ENCODE measurements around the gene LDHA.
"Not testable (repeated sequence)": the region's sequence is repeated elsewhere in the genome, so short reads cannot be mapped to it uniquely, and the experiment has no call there.

LDHA gene

DNA sequence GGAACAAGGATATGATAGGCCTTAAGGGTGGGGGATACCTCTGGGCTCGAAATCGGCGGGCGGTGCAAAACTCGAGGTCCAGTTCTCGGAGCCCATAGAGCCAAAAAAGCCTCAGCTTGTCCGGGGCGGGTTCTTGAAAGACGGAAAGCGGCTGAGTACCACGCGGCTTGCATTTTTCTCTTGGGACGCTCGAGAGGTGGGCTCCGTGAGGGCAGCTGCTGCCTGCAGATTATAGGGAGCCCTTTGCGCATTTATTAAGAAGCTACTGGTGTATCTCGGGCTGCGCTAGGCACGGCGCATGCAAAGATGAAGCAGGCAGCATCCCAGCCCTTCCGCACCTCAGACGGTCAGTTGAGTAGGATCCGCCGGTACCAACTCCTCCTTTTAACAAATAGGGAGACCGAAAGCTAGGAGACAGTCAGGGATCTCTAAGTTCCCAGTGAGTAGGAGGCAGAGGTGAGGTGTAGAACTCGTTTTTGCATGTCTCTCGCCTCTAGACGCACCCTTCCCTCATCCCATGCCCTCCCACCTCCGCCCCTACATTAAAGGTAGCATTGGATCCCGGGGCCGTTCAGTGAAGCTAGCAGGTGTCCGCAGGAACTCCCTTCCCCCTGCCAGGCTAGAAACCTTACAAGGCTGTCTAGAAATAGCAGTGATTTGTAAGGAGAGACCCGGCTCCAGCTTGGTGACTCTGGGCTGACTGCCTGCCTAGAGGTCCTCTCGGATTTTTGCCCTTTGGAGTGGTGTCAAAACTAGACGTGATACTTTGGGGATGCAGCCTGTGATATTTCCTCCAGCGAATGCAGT, 768 bp downstream of the LDHA start:
- peak; percentile 60 for DNase-seq

DNA sequence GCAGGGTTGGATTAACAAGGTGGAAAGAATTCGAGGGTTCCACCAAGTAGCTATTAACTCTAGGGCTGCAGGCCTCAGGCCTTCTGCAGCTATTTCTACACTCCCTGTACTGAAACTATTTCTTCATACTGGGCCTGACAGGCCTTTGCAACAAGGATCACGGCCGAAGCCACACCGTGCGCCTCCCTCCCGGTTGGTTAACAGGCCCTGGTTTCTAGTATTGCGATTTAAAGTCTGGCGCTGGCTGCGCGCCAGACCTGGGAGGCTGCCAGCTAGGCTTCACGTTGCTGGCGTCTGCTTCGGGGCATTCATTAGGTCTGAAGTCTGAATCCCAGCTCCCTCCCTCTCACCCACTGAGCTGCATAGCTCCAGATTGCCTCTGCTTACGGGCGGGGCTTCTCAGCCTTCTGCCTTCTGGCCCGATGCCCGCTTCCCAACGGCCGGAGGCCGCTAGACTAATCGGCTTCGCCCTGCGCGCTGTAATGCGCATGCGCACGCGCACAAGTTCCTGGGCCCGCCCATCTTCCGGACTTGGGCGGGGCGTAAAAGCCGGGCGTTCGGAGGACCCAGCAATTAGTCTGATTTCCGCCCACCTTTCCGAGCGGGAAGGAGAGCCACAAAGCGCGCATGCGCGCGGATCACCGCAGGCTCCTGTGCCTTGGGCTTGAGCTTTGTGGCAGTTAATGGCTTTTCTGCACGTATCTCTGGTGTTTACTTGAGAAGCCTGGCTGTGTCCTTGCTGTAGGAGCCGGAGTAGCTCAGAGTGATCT, 1.6 kb downstream of the LDHA start:
- DNase-seq = peak; percentile 99

DNA sequence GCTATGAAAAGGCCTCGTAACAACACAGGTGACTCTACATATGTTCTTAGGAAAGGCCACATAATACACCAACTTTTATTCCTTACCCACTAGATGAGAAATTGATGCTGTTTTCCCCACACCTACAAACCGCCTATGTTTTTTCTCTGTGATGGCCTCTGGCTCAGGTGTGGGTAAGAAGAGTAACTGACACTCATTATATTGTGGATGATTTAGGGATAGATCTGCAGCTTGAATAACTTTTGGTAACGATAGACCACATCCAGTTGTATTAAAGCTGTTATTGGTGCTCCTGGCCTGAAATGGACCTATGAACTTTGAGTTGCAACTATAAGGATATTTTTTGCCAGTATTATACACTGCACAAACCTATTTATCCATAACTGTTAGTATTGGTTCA, 3.6 kb downstream of the LDHA start:
- no peak for DNase-seq

GRCh38 chr11:18401077-18401476, 6.7 kb downstream of the LDHA start:
- DNase-seq = not testable (repeated sequence)

DNA sequence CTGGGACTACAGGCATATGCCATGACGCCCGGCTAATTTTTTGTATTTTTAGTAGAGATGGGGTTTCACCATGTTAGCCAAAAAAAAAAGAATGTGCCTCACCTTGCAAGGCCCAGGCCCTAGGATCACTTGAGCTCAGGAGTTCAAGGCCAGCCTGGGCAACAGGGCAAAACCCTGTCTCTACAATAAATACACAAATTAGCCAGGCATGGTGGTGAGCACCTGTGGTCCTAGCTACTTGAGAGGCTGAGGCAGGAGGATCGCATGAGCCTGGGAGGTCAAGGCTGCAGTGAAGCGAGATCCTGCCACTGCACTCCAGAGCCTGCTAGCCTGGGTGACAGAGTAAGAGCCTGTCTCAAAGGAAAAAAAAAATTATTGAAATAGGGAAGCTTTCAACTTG, 9.7 kb downstream of the LDHA start:
- no peak for DNase-seq

- not testable (repeated sequence) for DNase-seq
Measured at GRCh38 chr11:18407400-18407799, 13.0 kb downstream of the LDHA start.

GRCh38 chr11:18408558-18409291, 14.4 kb downstream of the LDHA start:
- peak; percentile 37 for DNase-seq

DNA sequence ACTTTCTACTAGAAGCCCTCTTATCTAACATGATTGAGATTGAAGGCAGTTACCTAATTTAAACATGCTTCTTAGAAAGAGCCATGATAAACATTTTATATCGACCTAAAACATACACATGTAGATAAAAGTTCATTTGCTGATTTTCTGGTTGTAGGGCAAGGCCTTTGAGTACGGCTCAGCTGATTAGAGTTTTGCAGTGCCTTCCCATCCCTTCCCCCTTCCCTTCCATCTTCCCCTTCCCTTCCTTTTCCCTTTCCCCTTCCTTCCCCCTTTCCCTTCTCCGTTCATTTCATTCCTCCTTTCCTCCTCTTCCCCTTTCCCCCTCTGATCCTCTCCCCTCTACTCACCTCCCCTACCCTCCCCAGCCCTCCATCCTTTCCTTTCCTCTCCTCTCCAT, 22.1 kb downstream of the LDHA start:
- DNase-seq = no peak

- DNase-seq = no peak
Measured at GRCh38 chr11:18419040-18419439, 24.7 kb downstream of the LDHA start.

DNA sequence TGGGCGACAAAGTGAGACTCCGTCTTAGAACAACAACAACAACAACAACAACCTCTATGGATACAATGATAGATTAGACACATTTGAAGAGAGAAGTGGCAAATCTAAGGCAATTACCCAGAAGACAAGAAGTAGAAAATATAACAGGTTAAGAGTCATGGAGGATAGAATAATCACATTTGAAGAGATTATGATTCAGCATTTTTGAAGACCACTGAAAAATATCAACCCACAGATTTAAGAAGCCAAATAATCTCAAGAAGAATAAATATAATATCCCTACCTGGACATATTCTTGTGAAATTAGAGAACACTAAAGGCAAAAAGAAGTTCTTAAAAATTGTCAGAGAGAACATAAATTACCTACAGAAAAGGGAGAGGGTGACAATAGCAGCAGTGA, 25.7 kb downstream of the LDHA start:
- no peak for DNase-seq

DNA sequence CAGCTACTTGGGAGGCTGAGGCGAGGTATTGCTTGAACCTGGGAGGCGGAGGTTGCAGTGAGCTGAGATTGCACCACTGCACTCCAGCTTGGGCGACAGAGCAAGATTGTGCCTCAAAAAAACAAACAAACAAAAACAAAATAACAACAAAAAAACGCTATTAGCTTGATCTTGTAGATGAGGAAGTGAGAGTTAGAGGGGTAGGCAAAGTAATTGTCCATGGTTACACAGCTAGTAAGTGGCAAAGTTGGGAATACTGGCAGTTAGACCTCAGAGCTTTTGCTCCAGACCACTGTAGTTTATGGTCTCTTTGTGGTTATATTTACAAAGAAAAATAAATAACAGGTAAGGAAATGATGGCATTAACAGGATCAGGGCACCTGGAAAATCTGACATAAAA, 32.9 kb downstream of the LDHA start:
- DNase-seq = no peak

GRCh38 chr11:18429332-18429731, 35.0 kb downstream of the LDHA start:
- DNase-seq = no peak

DNA sequence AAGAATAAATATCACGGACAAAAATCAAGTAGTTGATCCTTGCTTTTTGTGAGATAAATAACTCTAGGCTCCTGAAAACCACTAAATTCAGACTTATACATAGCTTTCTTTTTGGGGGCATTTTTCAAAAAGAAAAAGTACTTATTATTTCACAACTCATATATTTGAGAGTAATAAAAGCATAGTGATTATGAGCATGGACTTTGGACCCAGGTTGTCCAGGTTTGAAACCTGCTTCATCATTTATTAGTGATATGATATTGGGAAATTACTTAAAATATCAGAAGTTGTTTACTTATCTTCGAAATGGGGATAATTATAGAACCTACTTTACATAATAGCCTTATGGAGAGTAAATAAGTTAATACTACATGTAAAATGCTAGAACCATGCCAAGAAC, 44.3 kb downstream of the LDHA start:
- DNase-seq = no peak

DNA sequence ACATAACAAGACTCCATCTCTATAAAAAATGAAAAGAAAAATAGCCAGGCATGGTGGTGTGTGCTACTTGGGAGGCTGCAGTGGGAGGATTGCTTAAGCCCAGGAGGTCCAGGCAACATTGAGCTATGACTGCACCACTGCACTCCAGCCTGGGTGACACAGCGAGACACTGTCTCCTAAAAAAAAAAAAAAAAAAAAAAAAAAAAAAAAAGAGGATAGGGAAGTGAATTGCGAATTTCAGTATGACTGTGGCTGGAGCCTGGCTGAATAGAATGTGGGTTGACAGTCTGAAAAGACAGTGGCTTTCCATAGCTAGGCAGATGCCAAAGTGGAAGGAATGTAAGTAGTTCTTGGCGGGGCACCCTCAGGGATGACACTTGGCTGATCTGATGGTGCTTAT, 54.9 kb downstream of the LDHA start:
- DNase-seq = no peak

DNA sequence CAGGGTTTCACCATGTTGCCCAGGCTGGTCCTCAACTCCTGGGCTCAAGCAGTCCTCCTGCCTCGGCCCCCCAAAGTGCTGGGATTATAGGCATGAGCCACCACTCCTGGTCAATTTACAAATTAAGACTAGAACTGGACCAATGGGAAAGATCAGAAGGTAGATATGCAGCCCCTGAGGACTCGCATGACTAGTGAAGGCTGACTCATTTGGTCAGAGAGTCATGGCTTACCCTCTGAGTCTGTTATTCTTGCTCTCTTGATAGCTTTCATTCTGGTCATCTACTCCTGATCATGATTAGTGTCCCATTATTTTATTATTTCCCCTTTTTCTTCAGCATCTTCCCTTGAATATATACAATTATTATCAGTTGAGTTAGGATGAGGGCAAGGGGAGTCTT, 58.6 kb downstream of the LDHA start:
- DNase-seq = no peak

- DNase-seq = no peak
Measured at GRCh38 chr11:18455686-18456372, 61.5 kb downstream of the LDHA start, which contains the start of gene LDHAL6A. Gene LDHAL6A, plus strand, starts transcription at chr11:18455856. Its CDS starts 825 bp downstream, at chr11:18456681.

GRCh38 chr11:18457450-18457849, 63.1 kb downstream of the LDHA start:
- no peak for DNase-seq

Measured in NCI-H82 (cell line).